HG02642 (cell line): ENCODE measurements around the gene PLEK.
"Not testable (repeated sequence)": the region's sequence is repeated elsewhere in the genome, so short reads cannot be mapped to it uniquely, and the experiment has no call there.

Source experiments
- ATAC-seq: cut with Tn5 transposase; IDR thresholded peaks from one replicate; pipeline ENCODE4 v1.9.1; 2021; ENCODE audit warnings: mild to moderate bottlenecking; ENCODE audit not compliant: unreplicated experiment, poor library complexity

The PLEK gene

GRCh38 chr2:68434981-68435380 is 69.9 kb downstream of the PLEK start:
- no peak for ATAC-seq

- no peak for ATAC-seq
These were observed 70.5 kb downstream of the PLEK start for GRCh38 chr2:68435615-68436014.

- no peak for ATAC-seq
These were observed 71.2 kb downstream of the PLEK start for GRCh38 chr2:68436270-68436669.

GRCh38 chr2:68438455-68439303 is 73.6 kb downstream of the PLEK start:
- ATAC-seq = no peak

GRCh38 chr2:68441179-68441993 is 76.3 kb downstream of the PLEK start:
- ATAC-seq = peak; percentile 96

- no peak for ATAC-seq
These were observed 76.9 kb downstream of the PLEK start for GRCh38 chr2:68441994-68442322.

GRCh38 chr2:68446425-68446824 is 81.3 kb downstream of the PLEK start:
- ATAC-seq = not testable (repeated sequence)
